ENCODE data around the gene DTNA. TPM values are rescaled to one million over a fixed set of nuclear protein-coding genes. Genes with fewer than 3 reads are reported as not detected.

Gene DTNA
- total RNA-seq, 4 donors from 2014 or later = 6.7 to 30.5 (median 9.5) TPM

DNA sequence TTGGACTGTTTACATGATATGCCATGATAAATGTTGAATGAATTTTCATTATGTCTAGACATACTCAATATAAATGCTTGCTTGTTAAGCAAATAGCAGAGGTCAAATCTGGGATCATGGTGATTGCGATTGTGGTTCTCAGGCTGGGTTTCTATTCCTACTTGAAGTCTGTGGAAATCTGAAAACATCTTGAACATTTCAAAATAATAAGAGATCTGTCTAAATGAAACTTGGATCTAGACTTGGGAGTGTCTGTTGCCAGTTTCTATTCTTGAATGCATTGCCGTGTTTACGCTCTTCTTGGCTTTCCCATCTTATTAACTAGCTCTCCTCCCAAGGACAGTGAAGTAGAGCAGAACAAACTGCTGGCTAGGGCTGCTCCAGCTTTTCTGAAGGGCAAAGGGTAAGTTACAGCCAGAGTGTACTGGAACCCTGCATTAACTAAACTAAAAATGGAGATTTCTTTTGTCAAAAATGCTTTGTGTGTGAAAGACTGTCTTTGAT lies 127.7 kb downstream of the DTNA start:
- DNase-seq = no peak
- TF ChIP-seq, protein P1, sequence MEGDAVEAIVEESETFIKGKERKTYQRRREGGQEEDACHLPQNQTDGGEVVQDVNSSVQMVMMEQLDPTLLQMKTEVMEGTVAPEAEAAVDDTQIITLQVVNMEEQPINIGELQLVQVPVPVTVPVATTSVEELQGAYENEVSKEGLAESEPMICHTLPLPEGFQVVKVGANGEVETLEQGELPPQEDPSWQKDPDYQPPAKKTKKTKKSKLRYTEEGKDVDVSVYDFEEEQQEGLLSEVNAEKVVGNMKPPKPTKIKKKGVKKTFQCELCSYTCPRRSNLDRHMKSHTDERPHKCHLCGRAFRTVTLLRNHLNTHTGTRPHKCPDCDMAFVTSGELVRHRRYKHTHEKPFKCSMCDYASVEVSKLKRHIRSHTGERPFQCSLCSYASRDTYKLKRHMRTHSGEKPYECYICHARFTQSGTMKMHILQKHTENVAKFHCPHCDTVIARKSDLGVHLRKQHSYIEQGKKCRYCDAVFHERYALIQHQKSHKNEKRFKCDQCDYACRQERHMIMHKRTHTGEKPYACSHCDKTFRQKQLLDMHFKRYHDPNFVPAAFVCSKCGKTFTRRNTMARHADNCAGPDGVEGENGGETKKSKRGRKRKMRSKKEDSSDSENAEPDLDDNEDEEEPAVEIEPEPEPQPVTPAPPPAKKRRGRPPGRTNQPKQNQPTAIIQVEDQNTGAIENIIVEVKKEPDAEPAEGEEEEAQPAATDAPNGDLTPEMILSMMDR (IDR thresholded peaks at IDR 0.05) = no peak
- no peak for TF ChIP-seq POLR2A (IDR thresholded peaks at IDR 0.05)
- Histone ChIP-seq H3K36me3 (no peaks in the 10 kb centered on the region), H3K4me3 (no peak overlapping the region), H3K27me3 (no peaks in the 10 kb centered on the region), H3K4me1 (no peaks in the 10 kb centered on the region), H3K9me3 (no peaks in the 10 kb centered on the region), H3K27ac (peak overlapping the region in 2 of 4 donors; percentile 19 to 24)

DNA sequence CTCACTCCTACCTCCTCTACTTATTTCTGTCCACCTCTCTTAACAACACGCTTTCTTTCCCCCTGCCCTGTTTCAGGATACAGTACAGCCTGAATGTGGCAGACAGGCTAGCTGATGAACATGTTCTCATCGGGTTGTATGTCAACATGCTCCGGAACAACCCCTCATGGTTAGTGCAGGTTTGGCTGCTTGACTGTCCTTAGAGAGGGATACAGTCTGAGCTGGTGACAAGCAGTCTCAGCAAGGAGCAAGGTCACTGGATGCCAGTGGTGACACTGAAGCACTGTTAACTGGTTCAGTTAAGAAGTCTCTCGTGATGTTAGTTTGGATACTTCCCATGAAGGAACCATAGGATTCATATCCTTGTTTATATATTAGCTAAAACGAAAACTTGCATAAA lies 128.6 kb downstream of the DTNA start:
- no peak for DNase-seq
- Histone ChIP-seq H3K9me3 (no peaks in the 10 kb centered on the region), H3K4me3 (no peak overlapping the region), H3K4me1 (no peaks in the 10 kb centered on the region), H3K27ac (no peak overlapping the region), H3K27me3 (no peaks in the 10 kb centered on the region), H3K36me3 (no peaks in the 10 kb centered on the region)
- TF ChIP-seq POLR2A (IDR thresholded peaks at IDR 0.05) = no peak
- TF ChIP-seq, protein P1 (IDR thresholded peaks at IDR 0.05) = no peak

DNA sequence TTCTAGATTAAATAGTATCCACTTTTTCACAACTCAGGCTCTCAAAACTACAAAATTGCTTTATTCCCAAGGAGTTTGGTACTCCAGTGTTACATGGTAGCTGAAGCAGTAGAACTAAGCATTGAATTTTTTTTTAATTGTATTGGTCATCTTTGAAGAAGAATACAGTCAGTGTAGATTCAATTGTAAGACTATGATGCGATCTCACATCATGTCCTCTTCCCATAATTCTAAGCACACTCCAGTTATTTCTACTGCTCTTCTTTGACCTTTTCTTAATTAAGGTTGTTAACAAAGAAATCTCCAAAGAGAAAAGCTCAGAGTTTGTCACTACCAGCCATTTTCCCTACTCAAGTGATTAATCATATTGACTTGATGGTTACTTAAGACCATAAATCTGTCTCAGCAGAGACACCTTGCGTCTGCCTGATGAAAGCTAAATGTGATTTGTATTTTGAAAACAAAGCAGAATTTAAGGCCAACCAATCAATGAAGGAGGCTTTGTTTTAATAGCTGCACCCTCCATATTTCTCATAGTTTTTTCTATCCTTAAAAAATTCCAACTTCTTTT lies 130.2 kb downstream of the DTNA start:
- TF ChIP-seq, protein P1 (IDR thresholded peaks at IDR 0.05) = no peak
- TF ChIP-seq POLR2A (IDR thresholded peaks at IDR 0.05) = no peak
- Histone ChIP-seq H3K4me1 (no peaks in the 10 kb centered on the region), H3K9me3 (no peaks in the 10 kb centered on the region), H3K36me3 (no peaks in the 10 kb centered on the region), H3K27ac (no peak overlapping the region), H3K27me3 (no peaks in the 10 kb centered on the region), H3K4me3 (no peak overlapping the region)
- no peak for DNase-seq

DNA sequence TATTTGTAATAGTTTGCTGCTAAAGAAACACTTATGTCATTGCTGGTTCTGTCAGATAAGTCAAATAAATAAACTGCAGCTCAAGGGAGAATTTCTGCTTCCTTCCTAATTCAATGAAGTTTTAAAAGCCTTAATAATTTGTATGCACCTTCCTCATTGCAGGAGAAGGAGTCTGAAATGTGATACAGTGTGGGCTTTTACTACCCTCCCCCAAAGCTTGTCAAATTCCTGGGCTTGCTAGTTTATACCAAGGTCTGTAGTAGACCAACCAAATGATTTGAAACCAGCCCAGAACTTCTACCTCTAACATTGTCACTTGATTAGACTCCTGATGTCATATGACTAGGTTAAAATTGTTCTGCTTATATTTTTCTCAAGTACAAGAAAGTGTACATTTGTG lies 131.8 kb downstream of the DTNA start:
- no peak overlapping the region for H3K4me3 ChIP-seq
- no peaks in the 10 kb centered on the region for H3K9me3 ChIP-seq
- H3K27ac ChIP-seq = no peak overlapping the region
- no peaks in the 10 kb centered on the region for H3K4me1 ChIP-seq
- H3K36me3 ChIP-seq = no peaks in the 10 kb centered on the region
- no peak for DNase-seq
- TF ChIP-seq, protein P1 (IDR thresholded peaks at IDR 0.05) = no peak
- no peak for TF ChIP-seq POLR2A (IDR thresholded peaks at IDR 0.05)
- H3K27me3 ChIP-seq = no peaks in the 10 kb centered on the region

- no peaks in the 10 kb centered on the region for H3K9me3 ChIP-seq
- TF ChIP-seq POLR2A (IDR thresholded peaks at IDR 0.05) = no peak
- TF ChIP-seq, protein P1 (IDR thresholded peaks at IDR 0.05) = no peak
- H3K4me3 ChIP-seq = no peak overlapping the region
- H3K27me3 ChIP-seq = no peaks in the 10 kb centered on the region
- H3K4me1 ChIP-seq = no peaks in the 10 kb centered on the region
- no peaks in the 10 kb centered on the region for H3K36me3 ChIP-seq
- DNase-seq = no peak
- no peak overlapping the region for H3K27ac ChIP-seq
Measured at GRCh38 chr18:34844072-34844471, 134.0 kb downstream of the DTNA start.

All from Peyer's patch (tissue), 4 donors.